ENCODE measurements around the gene NADK.

Gene NADK

GRCh38 chr1:1786836-1787605, 8.8 kb upstream of the NADK start:
- no peak for DNase-seq (ENCODE audit: low read depth in 2 of 2)

GRCh38 chr1:1785666-1786065, 7.4 kb upstream of the NADK start:
- DNase-seq (ENCODE audit: low read depth in 2 of 2): no peak

GRCh38 chr1:1784933-1785332, 6.7 kb upstream of the NADK start:
- DNase-seq (ENCODE audit: low read depth in 2 of 2): no peak

- DNase-seq (ENCODE audit: low read depth in 2 of 2): no peak
Measured at GRCh38 chr1:1783320-1783719, 5.0 kb upstream of the NADK start.

GRCh38 chr1:1782399-1783221, 4.3 kb upstream of the NADK start:
- no peak for DNase-seq (ENCODE audit: low read depth in 2 of 2)

- no peak for DNase-seq (ENCODE audit: low read depth in 2 of 2)
Measured at GRCh38 chr1:1781526-1781903, 3.2 kb upstream of the NADK start.

GRCh38 chr1:1780598-1781525, 2.6 kb upstream of the NADK start:
- no peak for DNase-seq (ENCODE audit: low read depth in 2 of 2)

- peak in 1 of 2 donors; percentile 33 for DNase-seq (ENCODE audit: low read depth in 2 of 2)
Measured at GRCh38 chr1:1779691-1780597, 1.7 kb upstream of the NADK start.

GRCh38 chr1:1779320-1779675, 1.0 kb upstream of the NADK start:
- DNase-seq (ENCODE audit: low read depth in 2 of 2): no peak

- DNase-seq (ENCODE audit: low read depth in 2 of 2): peak; percentile 66 to 67
Measured at GRCh38 chr1:1778663-1779319, 521 bp upstream of the NADK start.

GRCh38 chr1:1777583-1777899, 729 bp downstream of the NADK start:
- DNase-seq (ENCODE audit: low read depth in 2 of 2): no peak

GRCh38 chr1:1776672-1777582, 1.3 kb downstream of the NADK start:
- no peak for DNase-seq (ENCODE audit: low read depth in 2 of 2)

- no peak for DNase-seq (ENCODE audit: low read depth in 2 of 2)
Measured at GRCh38 chr1:1775327-1776226, 2.7 kb downstream of the NADK start.

- no peak for DNase-seq (ENCODE audit: low read depth in 2 of 2)
Measured at GRCh38 chr1:1773874-1774273, 4.4 kb downstream of the NADK start.

- DNase-seq (ENCODE audit: low read depth in 2 of 2): no peak
Measured at GRCh38 chr1:1771096-1771495, 7.2 kb downstream of the NADK start.

- DNase-seq (ENCODE audit: low read depth in 2 of 2): no peak
Measured at GRCh38 chr1:1770102-1770501, 8.2 kb downstream of the NADK start.

- no peak for DNase-seq (ENCODE audit: low read depth in 2 of 2)
Measured at GRCh38 chr1:1768249-1768992, 9.8 kb downstream of the NADK start.

All from activated CD8-positive, alpha-beta memory T cell treated with anti-CD3 and anti-CD28 coated beads for 4 hours (primary cell).